Ishikawa (cell line): Measurements from ENCODE around the gene SLC37A1.

Experiments used
- CEBPB ChIP-seq: IDR thresholded peaks from 2 replicates; pipeline ENCODE4 v1.6.1; 2012
- CREB1 ChIP-seq: IDR thresholded peaks from 2 replicates; pipeline ENCODE4 v1.6.1; 2012; ENCODE audit warnings: low read depth
- EGR1 ChIP-seq: IDR thresholded peaks from 2 replicates; pipeline ENCODE4 v1.6.1; 2012
- EP300 ChIP-seq: IDR thresholded peaks from 2 replicates; pipeline ENCODE4 v1.6.1; 2012; ENCODE audit warnings: borderline replicate concordance
- FOXM1 ChIP-seq: IDR thresholded peaks from 2 replicates; pipeline ENCODE4 v1.6.1; 2012; ENCODE audit warnings: low read depth, borderline replicate concordance
- NFIC ChIP-seq: IDR thresholded peaks from 2 replicates; pipeline ENCODE4 v1.6.1; 2012
- RAD21 ChIP-seq: IDR thresholded peaks from 2 replicates; pipeline ENCODE4 v1.6.1; 2012; ENCODE audit warnings: low read depth
- TAF1 ChIP-seq: IDR thresholded peaks from 2 replicates; pipeline ENCODE4 v1.6.1; 2012; ENCODE audit warnings: low read depth, mild to moderate bottlenecking
- TEAD4 ChIP-seq: IDR thresholded peaks from 2 replicates; pipeline ENCODE4 v1.6.1; 2012
- YY1 ChIP-seq: IDR thresholded peaks from 2 replicates; pipeline ENCODE4 v1.6.1; 2012; ENCODE audit warnings: low read depth
- ZBTB7A ChIP-seq: IDR thresholded peaks from 2 replicates; pipeline ENCODE4 v1.6.1; 2012; ENCODE audit warnings: low read depth
- TF ChIP-seq, protein P1 (sequence below): IDR thresholded peaks from 2 replicates; pipeline ENCODE4 v1.6.1; 2012
- TF ChIP-seq, protein P2 (sequence below): IDR thresholded peaks from 2 replicates; pipeline ENCODE4 v1.6.1; 2012
- TF ChIP-seq, protein P3 (sequence below): IDR thresholded peaks from 2 replicates; pipeline ENCODE4 v1.6.1; 2012; ENCODE audit warnings: low read depth, mild to moderate bottlenecking

The SLC37A1 gene

DNA sequence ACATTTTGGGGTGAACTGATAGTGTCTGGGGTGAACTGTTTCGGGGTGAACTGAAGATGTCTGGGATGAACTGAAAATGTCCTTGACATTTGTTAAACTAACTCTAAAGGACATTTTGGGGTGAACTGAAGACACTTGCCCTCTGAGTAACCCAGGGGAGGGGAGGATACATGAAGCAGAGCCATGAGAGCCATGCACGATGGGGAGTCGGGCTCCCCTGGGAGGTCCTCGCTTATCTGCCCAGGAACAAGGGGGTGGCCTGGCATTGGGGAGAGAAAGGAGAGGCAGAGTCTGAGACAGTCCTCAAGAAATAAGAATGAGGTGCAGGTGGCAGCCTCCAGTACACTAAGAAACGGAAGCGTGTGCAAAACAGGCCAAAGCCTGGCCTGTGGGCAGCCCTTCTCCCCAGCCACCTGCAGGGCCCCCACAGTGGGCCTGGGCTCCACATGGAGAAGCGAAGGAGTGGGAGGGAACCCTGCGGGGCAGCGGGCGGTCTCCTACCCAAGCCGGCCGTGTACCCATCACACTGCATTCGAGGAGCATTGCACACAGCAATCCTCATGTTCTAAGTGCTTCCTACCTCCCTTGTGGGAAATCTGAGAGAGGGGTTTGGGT is 41.8 kb upstream of the SLC37A1 start:
- TF ChIP-seq EP300: no peak

DNA sequence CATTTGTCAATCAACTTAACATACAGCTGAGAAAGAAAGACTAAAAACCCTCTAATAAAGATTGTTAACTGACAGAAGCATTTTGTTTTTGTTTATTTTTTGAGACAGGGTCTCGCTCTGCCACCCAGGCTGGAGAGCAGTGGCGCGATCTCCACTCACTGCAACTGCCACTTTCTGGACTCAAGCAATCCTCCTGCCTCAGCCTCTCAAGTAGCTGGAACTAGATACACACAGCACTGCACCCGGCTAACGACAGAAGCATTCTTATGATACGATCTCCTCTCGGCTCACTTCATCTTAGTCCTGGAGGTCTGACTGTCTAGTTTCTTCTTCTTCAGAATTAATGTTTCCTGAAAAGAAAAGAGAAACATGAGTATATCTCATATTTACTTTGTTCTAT is 41.1 kb upstream of the SLC37A1 start:
- TF ChIP-seq, protein P1, sequence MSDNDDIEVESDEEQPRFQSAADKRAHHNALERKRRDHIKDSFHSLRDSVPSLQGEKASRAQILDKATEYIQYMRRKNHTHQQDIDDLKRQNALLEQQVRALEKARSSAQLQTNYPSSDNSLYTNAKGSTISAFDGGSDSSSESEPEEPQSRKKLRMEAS: no peak
- TF ChIP-seq CREB1: no peak
- TF ChIP-seq RAD21: no peak
- TF ChIP-seq, protein P2, sequence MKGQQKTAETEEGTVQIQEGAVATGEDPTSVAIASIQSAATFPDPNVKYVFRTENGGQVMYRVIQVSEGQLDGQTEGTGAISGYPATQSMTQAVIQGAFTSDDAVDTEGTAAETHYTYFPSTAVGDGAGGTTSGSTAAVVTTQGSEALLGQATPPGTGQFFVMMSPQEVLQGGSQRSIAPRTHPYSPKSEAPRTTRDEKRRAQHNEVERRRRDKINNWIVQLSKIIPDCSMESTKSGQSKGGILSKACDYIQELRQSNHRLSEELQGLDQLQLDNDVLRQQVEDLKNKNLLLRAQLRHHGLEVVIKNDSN: no peak
- no peak for TF ChIP-seq EP300

DNA sequence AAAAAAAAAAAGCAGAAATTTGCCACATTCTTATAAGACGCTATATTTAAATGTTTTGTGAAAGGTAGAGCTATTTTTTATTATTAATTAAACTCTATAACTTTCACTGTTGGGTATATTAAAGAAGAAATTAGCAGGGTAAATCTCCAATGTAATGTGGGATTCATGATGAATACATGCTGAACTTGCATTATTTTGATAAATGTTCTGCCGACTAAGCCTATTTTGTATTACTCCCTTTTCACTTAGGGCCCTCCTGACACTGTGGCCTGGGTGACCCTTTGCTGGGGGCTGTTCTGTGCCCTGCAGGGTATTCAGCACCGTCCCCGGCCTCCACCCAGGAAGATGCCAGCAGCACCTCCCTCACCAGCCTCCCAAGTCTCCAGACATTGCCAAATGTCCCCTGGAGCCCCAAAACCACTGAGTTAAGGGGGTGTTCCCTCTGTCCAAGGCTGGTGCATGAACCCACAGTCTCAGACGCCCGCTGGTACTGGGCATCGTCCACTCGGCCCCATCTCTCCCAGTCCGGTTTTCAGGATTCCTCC is 40.1 kb upstream of the SLC37A1 start:
- TF ChIP-seq, protein P3, sequence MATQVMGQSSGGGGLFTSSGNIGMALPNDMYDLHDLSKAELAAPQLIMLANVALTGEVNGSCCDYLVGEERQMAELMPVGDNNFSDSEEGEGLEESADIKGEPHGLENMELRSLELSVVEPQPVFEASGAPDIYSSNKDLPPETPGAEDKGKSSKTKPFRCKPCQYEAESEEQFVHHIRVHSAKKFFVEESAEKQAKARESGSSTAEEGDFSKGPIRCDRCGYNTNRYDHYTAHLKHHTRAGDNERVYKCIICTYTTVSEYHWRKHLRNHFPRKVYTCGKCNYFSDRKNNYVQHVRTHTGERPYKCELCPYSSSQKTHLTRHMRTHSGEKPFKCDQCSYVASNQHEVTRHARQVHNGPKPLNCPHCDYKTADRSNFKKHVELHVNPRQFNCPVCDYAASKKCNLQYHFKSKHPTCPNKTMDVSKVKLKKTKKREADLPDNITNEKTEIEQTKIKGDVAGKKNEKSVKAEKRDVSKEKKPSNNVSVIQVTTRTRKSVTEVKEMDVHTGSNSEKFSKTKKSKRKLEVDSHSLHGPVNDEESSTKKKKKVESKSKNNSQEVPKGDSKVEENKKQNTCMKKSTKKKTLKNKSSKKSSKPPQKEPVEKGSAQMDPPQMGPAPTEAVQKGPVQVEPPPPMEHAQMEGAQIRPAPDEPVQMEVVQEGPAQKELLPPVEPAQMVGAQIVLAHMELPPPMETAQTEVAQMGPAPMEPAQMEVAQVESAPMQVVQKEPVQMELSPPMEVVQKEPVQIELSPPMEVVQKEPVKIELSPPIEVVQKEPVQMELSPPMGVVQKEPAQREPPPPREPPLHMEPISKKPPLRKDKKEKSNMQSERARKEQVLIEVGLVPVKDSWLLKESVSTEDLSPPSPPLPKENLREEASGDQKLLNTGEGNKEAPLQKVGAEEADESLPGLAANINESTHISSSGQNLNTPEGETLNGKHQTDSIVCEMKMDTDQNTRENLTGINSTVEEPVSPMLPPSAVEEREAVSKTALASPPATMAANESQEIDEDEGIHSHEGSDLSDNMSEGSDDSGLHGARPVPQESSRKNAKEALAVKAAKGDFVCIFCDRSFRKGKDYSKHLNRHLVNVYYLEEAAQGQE: no peak
- no peak for TF ChIP-seq EGR1
- TF ChIP-seq ZBTB7A: no peak
- TF ChIP-seq EP300: no peak
- no peak for TF ChIP-seq NFIC
- no peak for TF ChIP-seq TAF1
- no peak for TF ChIP-seq CREB1
- TF ChIP-seq, protein P2: no peak
- no peak for TF ChIP-seq FOXM1
- no peak for TF ChIP-seq TEAD4

DNA sequence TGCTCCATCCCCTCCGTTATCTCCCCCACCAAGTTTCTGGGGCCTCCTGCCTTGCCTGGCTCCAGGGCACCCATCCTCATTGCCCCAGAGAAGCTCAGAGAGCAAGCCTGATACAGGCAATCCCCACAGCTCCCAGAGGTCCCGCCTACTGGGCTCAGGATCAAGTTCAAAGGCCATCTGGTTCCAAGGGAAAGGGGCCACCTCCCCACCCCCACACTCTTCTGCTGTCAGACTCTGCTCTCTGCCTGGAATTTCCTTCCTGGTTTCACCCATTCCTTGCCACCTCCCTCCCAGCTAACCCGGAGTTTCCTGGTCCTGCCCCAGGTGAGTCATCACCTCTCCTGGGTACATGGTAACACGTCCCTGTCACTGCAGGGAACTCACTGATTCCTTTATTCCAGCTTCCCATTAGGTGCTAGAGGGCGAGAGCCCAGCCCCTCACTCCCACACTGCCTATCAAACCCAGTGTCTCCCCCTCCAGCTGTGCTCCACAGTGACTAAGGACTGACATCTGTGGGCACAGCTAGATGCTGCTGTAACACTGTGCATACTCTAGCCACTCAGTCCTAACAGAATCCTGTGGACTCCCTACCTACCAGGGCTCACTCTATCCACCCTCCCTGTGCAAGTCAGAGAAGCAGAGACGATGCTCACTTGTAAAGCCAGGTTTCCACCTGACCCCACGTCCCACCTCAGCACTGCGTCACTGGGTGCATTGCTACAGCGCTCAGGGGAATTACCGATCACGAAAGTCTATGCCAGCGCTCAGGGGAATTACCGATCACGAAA is 39.4 kb upstream of the SLC37A1 start:
- peak; percentile 50; the same call in 1 of the 2 replicates for TF ChIP-seq TEAD4
- no peak for TF ChIP-seq CEBPB

DNA sequence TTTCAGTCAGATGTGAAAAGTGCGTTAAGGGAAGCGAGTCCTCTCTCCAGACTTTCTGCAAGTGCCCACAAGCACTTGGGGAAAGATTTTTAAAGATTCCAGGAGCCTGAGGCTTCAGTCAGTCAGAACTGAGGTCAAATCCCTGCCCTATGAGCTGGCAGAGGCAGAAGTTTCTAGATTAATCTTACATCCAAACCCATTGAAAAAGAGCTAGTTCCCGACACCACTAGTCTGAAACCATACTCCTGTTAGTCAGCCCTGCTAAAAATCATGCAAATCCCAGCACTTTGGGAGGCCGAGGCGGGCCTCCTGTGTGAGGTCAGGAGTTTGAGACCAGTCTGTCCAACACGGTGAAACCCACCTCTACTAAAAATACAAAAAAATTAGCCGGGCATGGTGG is 38.6 kb upstream of the SLC37A1 start:
- TF ChIP-seq YY1: no peak

DNA sequence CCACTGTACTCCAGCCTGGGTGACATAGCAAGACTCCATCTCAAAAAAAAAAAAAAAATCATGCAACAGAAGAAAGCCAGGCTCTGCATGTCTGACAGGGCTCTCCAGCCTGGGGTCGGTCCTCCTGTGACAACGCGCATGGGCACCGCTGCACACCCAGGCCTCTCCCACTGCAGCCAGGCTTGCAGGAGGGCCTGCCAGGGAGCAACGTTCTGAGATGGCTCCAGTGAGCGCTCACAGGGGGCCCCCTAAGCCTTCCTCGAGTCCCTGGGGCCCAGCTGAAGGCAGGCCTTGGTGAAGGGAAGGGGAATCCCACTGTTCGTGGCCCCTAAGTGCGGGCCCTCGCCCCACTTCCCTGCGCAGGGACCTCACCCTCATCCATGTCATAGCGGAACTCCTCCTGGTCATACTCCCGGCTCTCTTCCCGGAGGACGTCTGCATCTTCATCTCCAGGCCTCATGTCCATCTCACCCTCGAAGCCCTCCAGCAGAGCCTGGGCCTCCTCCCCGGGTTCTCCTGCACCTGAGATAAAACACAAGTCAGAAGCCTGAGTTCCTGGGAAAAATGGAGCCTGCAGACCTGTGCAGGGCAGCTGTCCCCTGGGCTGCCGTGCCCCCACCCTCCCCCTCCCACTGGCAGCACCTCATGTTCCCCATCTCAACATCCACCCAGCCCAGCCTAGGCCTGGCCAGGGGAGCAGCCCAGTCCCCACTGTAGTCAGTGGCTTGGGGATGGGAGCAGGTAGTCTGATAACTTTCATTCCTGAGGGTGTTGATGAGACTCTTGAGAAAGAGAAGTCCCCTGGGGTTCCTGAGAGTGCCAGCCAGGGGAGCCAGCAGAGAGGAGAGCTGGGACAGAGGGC is 37.9 kb upstream of the SLC37A1 start:
- no peak for TF ChIP-seq CEBPB
- TF ChIP-seq, protein P2: no peak
- no peak for TF ChIP-seq TAF1
- TF ChIP-seq YY1: no peak
- TF ChIP-seq ZBTB7A: no peak
- TF ChIP-seq, protein P3: no peak
- no peak for TF ChIP-seq CREB1
